ENCODE results near the gene GMPPA. TPM values are rescaled to one million over a fixed set of nuclear protein-coding genes. Genes with fewer than 3 reads are reported as not detected.

The GMPPA gene
- total RNA-seq, 1 donor from 2014 or later = 54.0 TPM

GRCh38 chr2:219484343-219485200, 14.1 kb upstream of the GMPPA start:
- intact Hi-C loops (cut with micrococcal nuclease) = no loop called here

DNA sequence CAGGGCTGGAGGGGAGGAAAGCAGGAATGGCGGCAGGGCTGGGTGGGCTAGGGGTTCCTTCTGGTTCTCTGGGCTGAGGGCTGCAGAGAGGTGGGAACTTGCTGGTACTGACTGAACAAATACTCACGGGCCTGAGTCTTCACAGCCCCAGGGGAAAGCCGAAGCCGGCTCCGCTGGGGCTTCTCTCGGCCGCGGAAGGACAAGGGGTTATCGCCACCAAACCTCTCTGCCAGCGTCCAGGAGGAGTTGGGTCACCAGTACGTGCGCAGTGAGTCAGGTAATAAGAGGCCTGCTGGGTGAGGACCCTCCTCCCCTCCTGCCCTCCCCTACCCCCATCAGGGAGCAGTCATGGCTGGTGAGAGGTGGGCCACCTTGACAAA, 13.5 kb upstream of the GMPPA start:
- intact Hi-C loops (cut with micrococcal nuclease) = no loop called here

DNA sequence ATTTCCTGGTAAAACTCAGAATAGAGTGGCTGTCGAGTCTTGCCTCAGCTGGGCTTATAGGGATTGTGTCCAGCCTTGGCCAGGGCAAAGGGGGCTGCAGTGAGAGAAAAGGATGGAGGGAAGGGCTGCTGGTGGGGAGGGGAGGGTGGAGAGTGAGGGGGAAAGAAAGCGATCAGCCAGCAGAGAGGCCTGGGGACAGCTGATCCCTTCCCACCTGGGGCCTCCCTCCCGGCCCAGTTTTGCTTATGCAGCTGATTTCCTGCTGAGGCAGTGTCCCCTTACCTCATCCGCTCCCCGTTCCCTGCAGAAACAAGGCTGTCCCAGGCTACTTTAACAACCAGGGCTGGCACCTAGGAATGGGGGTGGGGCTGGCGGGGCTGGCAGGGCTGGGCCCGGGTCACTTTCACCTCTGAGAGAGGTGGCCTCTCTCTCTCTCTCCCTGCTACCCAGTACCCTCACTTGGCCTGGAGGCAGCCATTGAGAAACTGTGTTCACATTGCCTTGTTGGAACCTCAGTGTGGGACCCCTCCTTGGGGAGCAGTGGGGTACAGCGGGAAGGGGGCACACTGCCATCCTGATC, 12.2 kb upstream of the GMPPA start:
- intact Hi-C loops (cut with micrococcal nuclease) = no loop called here

DNA sequence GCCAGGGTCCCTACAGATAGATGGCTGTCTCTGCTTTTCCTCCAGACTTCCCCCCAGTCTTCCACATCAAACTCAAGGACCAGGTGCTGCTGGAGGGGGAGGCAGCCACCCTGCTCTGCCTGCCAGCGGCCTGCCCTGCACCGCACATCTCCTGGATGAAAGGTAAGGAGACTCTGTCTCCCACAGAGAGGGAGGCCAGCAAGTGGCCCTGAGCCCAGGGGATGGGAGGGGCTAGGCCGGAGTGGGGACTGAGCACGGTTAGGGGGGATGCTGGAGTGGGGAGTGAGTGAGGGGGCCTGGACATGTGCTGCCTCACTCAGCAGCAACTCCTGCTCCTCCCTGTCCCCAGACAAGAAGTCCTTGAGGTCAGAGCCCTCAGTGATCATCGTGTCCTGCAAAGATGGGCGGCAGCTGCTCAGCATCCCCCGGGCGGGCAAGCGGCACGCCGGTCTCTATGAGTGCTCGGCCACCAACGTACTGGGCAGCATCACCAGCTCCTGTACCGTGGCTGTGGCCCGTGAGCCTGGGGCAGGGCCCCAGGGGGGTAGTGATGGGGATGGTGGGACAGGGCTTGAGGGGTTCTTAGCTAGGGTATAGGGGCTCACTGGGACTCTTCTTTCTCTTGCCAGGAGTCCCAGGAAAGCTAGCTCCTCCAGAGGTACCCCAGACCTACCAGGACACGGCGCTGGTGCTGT, 10.4 kb upstream of the GMPPA start:
- intact Hi-C loops (cut with micrococcal nuclease) = no loop called here

DNA sequence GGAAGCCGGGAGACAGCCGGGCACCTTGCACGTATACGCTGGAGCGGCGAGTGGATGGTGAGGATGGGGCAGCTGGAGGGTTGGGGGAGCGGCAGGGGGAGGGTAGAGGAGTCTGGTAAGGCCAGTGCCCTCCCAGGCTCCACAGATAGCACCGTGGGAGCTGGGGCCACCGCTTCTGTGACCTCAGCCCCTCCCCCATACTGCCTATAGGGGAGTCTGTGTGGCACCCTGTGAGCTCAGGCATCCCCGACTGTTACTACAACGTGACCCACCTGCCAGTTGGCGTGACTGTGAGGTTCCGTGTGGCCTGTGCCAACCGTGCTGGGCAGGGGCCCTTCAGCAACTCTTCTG, 9.9 kb upstream of the GMPPA start:
- intact Hi-C loops (cut with micrococcal nuclease) = no loop called here

DNA sequence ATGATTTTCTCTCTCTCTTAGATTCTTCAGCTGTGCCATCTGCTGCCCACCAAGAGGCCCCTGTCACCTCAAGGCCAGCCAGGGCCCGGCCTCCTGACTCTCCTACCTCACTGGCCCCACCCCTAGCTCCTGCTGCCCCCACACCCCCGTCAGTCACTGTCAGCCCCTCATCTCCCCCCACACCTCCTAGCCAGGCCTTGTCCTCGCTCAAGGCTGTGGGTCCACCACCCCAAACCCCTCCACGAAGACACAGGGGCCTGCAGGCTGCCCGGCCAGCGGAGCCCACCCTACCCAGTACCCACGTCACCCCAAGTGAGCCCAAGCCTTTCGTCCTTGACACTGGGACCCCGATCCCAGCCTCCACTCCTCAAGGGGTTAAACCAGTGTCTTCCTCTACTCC, 9.4 kb upstream of the GMPPA start:
- intact Hi-C loops (cut with micrococcal nuclease) = no loop called here

- intact Hi-C loops (cut with micrococcal nuclease) = no loop called here
These were observed 8.5 kb upstream of the GMPPA start for GRCh38 chr2:219490186-219490585.

DNA sequence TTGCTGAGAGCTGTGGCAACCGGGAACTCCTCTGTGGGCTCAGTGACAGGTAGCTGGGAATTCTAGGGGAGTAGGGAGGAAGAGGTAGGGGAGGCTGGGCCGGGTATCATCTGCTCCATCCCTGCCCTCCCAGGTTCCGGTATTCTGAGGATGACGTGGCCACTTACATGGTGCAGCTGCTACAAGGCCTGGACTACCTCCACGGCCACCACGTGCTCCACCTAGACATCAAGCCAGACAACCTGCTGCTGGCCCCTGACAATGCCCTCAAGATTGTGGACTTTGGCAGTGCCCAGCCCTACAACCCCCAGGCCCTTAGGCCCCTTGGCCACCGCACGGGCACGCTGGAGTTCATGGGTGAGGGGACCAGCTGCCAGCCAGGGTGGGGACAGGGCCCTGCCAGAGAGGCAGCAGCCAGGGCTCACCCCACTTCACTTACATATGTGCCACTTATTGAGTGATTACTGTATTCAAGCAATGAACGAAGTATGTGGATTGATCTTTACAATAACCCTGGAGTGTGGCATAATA, 8.0 kb upstream of the GMPPA start:
- intact Hi-C loops (cut with micrococcal nuclease) = no loop called here

GRCh38 chr2:219491278-219491963, 7.3 kb upstream of the GMPPA start:
- intact Hi-C loops (cut with micrococcal nuclease) = no loop called here

DNA sequence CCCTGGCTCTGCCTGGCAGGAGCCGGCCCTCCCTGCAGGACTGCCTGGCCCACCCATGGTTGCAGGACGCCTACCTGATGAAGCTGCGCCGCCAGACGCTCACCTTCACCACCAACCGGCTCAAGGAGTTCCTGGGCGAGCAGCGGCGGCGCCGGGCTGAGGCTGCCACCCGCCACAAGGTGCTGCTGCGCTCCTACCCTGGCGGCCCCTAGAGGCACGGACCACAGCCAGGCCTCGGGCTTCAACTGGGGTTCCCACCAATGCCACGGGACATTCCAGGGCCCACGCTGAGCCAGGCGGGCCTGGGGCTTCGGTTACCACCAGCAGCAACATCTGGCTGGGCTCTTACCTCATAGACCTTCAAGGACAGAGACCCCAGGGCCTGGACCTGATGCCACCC, 6.1 kb upstream of the GMPPA start:
- intact Hi-C loops (cut with micrococcal nuclease) = no loop called here

DNA sequence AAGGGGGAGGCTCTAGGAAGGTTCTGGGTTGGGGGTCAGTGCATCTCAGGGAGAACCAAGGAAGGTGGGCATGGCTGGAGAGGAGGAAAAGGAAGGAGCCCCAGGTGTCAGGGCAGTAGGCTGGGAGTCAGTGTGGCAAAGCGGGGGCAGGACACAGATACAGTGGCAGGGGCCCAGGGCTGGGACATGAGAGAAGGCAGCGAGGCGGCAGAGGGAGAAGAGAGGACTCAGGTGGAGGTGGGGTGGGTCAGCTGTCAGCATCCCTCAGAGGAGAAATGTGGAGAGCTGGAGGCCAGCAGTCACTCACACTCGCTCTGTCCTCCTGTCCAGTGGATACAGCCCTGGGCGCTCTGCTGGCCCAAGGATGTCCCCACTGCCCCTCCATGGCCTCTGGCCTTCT, 5.6 kb upstream of the GMPPA start:
- intact Hi-C loops (cut with micrococcal nuclease) = no loop called here

DNA sequence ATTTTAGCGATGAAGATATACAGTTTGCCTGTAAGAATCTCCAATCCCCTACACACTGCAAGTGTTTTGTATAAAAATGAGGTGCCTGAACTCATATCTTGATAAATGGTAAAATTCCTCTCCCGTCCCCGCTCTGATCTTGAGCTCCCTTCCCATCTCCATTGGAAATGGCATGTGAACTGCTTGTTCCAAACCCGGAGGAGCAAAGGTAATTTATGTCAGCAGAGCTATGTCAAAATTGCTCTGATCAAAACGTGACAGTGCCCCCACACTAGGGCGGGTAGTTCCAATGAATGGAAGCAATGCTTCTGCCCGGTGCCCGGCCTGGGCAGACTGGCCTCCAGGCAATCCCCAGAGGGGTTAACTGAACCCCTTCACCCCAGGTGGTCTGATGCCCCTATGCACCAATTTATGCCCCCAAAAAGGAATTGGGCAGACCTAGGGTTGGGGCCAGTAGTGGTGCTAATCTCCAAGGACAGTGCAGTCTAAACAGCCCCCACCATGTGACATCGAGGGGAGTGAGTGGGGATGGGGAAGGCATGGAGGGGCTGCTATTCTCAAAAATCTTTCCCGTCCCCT, 3.6 kb upstream of the GMPPA start:
- intact Hi-C loops (cut with micrococcal nuclease) = loop anchor here (1.0 to 5.0 kb wide), 4 partner anchors 35 to 823 kb away; partner anchors contain the start of genes RNF25 and STK36

DNA sequence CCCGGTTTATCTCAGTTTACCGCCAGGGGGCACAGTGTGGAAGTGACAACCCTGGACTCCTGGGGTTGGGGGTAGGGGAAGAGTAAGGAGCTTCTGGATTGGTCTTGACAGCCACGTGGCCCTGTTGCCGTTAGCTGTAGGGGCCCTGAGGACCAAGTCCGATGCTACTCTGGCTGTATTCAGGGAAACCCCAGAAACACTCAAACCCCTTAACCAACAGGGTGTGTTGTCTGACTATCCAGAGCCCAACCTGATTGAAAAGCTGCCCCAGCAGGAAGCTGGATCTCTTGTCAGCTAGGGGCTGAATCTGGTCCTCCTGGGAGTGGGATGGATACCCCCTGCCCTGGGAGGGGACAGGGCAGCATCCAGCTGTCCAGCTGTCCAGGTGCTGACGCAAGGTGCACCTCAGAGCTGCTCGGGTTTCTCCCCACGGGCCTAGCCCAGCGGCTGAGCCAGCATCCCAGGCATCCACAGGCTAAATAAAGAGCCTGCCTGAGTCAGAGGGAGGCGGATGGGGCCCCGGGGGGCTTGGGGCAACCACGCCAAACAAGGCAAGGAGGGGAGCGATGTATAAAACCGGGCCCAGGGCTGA, 3.1 kb upstream of the GMPPA start:
- intact Hi-C loops (cut with micrococcal nuclease) = loop anchor here (1.0 to 5.0 kb wide), 4 partner anchors 35 to 823 kb away; partner anchors contain the start of genes RNF25 and STK36

DNA sequence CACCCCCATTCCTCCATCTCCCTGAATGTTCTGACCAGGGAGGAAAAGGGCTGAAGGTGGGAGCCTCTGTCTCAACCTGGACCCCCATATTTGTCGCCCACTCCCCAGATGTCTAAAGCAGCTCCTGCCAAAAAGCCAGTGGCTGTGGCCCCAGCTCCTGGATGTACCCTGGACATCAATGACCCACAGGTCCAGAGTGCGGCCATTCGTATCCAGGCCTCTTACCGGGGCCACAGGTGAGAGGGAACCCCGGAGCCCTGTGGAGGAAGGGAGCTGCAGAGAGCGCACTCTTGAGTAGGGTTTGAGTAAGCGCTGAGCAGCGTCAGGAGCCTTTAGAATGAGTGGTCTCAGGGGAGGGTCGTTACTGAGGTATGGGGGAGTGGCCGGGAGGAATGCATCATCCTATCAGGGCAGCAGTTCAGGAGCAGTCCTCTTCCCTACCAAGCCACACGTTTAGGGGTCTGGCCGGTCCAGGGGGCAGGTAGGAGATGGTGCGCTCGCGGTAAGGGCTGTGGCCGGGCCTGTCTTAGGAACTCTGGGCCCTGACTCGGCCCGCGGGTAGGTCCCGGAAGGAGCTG, 2.4 kb upstream of the GMPPA start:
- intact Hi-C loops (cut with micrococcal nuclease) = loop anchor here (5.0 kb wide), 3 partner anchors 191 to 824 kb away; partner anchors contain the start of genes RNF25 and STK36

DNA sequence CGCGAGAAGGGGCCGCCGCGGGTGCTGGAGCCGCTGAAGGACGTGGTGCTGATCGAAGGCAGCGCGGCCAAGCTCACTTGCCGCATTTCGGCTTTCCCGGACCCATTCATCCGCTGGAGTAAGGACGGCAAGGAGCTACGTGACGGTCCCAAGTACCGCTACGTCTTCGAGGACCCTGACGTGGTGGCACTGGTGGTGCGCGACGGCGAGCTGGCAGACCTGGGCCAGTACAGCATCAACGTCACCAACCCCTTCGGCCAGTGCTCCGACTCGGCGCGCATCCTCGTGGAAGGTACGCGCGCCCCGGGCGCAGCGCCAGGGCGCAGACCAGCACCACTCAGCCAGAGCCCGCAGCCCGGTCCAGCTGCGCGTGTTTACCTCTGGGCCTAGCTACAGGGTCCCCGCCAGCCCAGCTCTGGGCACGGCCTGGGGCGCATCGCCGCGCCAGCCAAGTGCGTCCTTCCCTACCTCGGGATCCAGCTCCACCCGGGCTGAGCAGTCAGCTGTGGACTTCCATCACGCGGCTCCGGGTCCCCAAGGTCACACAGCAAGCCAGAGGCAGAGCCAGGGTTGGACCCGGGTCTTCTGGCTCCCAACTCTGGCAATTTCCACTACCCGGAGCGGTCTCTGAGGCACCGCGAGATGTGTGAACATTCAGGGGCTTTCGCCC, 1.7 kb upstream of the GMPPA start:
- intact Hi-C loops (cut with micrococcal nuclease) = loop anchor here (5.0 kb wide), 3 partner anchors 190 to 825 kb away; partner anchors contain the start of genes RNF25 and STK36

- intact Hi-C loops (cut with micrococcal nuclease) = loop anchor here (1.0 to 5.0 kb wide), 24 partner anchors 12 to 1281 kb away; partner anchors contain the start of genes AAMP, ABCB6, BCS1L and CHPF
These were observed 1.0 kb upstream of the GMPPA start for GRCh38 chr2:219497495-219498279.

- intact Hi-C loops (cut with micrococcal nuclease) = loop anchor here (2.0 to 5.0 kb wide), 6 partner anchors 58 to 827 kb away; partner anchors contain the start of genes ABCB6, RNF25 and STK36
These were observed 292 bp downstream of the GMPPA start for GRCh38 chr2:219499058-219499307.

DNA sequence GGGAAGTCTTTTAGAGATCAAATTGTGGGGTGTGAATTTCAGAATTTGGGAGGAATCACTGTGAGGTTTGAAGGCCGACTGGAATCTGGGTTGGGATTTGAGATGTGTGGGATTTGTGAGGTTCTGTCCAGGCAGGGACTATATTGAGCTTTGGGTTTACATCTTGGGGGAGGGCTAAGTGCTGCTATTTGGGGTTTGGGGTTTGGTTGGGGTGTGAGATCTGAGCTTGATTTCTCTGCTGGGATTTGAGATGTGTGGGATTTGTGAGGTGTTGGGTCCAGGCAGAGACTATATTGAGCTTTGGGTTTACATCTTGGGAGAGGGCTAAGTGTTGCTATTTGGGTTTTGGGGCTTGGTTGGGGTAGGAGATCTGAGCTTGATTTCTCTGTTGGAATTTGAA, 864 bp downstream of the GMPPA start:
- intact Hi-C loops (cut with micrococcal nuclease) = loop anchor here (2.0 to 5.0 kb wide), 6 partner anchors 59 to 827 kb away; partner anchors contain the start of genes ABCB6, RNF25 and STK36

DNA sequence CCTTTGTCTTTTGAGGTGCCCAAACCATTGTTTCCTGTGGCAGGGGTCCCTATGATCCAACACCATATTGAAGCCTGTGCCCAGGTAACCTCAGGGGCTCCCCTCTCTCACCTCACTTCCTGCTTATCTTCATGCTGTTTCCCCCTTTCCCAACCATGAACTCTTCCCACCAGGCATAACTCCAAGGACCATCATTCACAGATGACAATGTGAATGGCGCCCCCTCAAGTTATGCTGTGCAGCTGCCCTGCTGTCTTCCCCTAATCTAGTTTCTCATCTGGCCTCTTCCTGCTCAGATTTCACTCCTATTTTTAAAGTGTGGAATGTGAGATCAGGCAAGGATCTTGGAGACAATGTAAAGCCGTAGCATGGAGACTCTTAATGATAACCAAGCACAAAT, 1.4 kb downstream of the GMPPA start:
- intact Hi-C loops (cut with micrococcal nuclease) = no loop called here

Data from T-helper 1 cell treated with Interleukin-12 subunit alpha and Interleukin-12 subunit beta and Interleukin-4 antibody, amounts not matched to agents 30 ng/mL and 1 ng/mL, for 36 hours (primary cell).